OCI-LY7 (cell line): ENCODE measurements around the gene PLPP4.

Experiments used
- CTCF ChIP-seq: fragments of 200-600 bp; sonication (generic); conservative IDR thresholded peaks from 2 replicates; pipeline ENCODE4 v1.5.1; 2014; ENCODE audit warnings: mild to moderate bottlenecking, antibody characterized with exemption, low read length, moderate library complexity, mixed read lengths
- EZH2phosphoT487 ChIP-seq: fragments of 200-600 bp; sonication (generic); IDR thresholded peaks from 2 replicates; pipeline ENCODE4 v1.6.1; 2018; ENCODE audit warnings: low read depth, borderline replicate concordance, mild to moderate bottlenecking, mixed run types, antibody characterized with exemption, low read length, moderate library complexity, mixed read lengths

- no peak for TF ChIP-seq EZH2phosphoT487
- TF ChIP-seq CTCF = no peak
Observed at GRCh38 chr10:120499883-120500282, 42.9 kb downstream of the PLPP4 start.
